HG03565 (cell line): Measurements from ENCODE around the gene CNOT11.
"Not testable (repeated sequence)": the region's sequence is repeated elsewhere in the genome, so short reads cannot be mapped to it uniquely, and the experiment has no call there.

Source experiments
- ATAC-seq: cut with Tn5 transposase; IDR thresholded peaks from one replicate; pipeline ENCODE4 v1.9.1; 2021; ENCODE audit warnings: mild to moderate bottlenecking, moderate library complexity; ENCODE audit not compliant: unreplicated experiment

Gene CNOT11

DNA sequence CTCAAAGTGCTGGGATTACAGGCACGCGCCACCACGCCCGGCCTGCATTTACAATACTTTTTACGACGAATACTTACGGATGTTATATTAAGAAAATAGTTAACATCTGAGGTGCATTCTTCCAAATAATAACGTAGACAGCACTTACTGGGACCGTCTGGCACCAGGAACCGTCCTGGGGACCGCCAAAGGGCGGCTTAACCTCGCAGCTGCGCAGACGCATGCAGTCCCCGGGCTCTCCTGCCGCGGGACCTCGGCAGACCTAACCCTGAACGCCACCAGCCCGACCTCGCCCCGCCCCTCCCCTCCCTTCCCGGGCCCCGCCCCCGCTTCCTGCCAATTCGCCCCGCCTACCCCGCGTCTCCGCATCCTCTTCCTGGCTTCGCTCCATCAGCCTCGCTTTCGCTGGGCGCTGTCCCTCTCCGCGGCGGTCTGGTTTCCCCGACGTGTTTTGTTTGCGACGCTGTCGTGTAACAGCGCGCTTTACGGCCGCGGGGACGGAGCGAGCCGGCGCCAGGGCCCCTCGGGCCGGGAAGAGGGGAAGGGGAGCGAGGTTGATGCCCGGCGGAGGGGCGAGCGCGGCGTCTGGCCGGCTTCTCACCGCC is at the start of gene CNOT11:
CNOT11 (plus strand) TSS at position 479 of the 605 bp plus-strand sequence; CDS start at position 558, 79 bp downstream.
- peak; percentile 72 for ATAC-seq

GRCh38 chr2:101204400-101205115 is 48.1 kb upstream of the CNOT11 start:
- no peak for ATAC-seq

DNA sequence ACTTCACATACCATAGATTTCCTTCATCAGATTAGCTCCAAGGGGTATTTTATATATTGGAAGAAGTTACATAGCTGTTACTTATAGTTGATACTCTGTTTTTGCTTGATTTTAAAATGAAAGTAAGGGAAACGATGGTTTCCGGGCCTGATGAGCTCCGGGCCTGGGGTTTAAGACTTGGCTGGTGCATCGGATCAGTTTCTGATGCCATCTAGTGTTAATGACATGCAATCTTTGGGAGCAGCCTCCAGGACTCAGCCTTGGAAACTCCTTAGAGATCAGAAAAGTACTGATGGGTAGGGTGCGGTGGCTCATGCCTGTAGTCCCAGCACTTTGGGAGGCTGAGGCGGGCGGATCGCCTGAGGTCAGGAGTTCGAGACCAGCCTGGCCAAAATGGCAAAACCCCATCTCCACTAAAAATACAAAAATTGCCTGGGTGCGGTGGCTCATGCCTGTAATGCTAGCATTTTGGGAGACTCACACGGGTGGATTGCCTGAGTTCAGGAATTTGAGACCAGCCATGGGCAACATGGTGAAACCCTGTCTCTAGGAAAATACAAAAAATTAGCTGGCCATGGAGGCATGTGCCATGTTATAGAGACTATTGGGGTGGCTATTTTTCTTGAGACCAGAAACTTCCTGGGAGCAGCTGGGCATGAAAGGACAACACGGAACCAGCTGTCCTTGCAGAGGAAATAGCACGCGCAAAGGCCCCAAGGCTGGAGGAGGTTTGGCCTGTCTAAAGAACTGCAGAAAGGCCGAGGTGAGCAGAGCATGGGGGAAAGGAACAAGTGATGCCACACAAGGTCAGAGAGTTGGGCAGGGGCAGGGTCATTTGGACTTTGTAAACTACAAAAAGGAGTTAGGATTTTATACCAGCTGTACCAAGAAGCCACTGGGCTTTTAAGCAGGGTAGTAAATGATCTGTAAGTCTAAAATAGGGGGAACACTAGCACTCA is 46.9 kb upstream of the CNOT11 start:
- ATAC-seq = no peak

- ATAC-seq = no peak
Measured at GRCh38 chr2:101208830-101209229, 43.9 kb upstream of the CNOT11 start.

GRCh38 chr2:101219246-101219645 is 33.4 kb upstream of the CNOT11 start:
- ATAC-seq = no peak

DNA sequence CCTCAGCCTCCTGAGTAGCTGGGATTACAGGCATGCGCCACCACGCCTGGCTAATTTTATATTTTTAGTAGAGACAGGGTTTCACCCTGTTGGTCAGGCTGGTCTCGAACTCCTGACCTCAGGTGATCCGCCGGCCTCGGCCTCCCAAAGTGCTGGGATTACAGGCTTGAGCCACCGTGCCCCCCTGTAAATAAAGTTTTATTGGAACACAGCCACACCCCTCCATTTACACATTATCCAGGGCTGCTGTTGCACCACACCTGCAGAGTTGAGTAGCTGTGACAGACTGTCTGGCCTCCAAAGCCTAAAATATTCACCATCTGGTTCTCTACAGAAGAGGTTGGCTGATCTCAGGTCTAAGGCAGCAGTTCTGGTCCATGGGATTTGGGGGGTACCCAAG is 32.6 kb upstream of the CNOT11 start:
- not testable (repeated sequence) for ATAC-seq

GRCh38 chr2:101223814-101224231 is 28.9 kb upstream of the CNOT11 start:
- peak; percentile 97 for ATAC-seq

- no peak for ATAC-seq
Measured at GRCh38 chr2:101230541-101231001, 22.1 kb upstream of the CNOT11 start.

DNA sequence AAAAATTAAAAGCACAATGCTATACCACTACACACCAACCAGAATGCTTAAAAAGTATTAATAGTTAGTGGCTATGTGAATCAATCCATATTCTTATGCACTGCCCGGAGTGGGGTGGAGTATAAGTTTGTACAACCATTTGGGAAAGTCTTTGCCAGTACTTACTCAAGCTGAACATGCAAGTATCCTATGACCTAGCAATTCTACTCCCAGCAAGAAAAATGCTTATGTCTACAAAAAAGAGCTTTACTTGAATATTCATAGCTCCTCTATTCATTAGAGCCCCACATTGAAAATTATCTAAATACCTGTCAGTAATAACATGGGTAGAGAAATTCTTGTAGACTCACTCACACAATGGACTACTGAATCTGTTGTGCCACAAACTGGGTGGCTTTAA is 21.4 kb upstream of the CNOT11 start:
- no peak for ATAC-seq

DNA sequence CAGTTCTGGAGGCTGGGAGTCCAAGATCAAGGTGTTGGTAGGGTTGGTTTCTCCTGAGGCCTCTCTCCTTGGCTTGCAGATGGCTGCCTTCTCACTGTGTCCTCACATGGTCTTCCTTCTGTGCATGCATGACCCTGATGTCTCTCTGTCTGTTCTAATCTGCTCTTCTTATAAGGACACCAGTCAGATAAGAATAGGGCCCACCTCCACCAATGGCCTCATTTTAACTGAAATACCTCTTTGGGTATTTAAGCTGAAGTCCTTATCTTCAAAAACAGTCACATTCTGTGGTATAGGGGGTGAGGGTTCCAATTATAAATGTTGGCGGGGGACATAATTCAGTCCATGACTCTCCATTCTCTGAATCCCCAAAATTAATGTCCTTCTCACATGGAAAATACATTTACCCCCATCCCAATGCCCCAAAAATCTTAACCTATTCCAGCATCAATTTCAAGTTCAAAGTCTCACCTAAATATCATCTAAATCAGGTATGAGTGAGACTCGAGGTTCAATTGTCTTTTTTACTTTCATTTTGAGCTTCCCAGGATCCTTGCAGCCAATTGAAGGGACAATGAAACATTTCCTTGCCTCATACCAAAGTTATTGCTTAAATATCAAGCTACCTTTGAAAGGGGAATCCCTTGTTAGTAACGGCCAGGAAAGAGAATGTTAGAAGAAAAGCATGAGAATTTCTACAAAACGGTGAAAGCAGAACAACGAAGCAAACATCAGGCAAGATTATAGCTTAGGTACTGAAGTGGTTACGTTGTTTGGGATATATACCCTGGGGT is 20.6 kb upstream of the CNOT11 start:
- no peak for ATAC-seq

- no peak for ATAC-seq
Measured at GRCh38 chr2:101232770-101233169, 19.9 kb upstream of the CNOT11 start.

- ATAC-seq = no peak
Measured at GRCh38 chr2:101234169-101234938, 18.3 kb upstream of the CNOT11 start.

DNA sequence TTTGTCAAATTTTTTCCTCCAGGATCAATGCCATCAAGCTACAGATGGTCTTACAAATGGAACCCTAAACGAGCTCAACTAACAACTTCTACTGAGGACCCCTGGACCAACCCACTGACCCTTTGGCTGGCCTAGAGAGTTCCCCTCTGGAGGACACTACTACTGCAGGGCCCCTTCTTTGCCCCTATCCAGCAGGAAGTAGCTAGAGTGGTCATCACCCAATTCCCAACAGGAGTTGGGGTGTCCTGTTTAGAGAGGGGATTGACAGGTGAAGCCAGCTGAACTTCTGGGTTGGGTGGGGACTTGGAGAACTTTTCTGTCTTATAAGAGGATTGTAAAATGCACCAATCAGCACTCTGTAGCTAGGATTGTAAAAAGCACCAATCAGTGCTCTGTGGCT is 16.7 kb upstream of the CNOT11 start:
- ATAC-seq = not testable (repeated sequence)

DNA sequence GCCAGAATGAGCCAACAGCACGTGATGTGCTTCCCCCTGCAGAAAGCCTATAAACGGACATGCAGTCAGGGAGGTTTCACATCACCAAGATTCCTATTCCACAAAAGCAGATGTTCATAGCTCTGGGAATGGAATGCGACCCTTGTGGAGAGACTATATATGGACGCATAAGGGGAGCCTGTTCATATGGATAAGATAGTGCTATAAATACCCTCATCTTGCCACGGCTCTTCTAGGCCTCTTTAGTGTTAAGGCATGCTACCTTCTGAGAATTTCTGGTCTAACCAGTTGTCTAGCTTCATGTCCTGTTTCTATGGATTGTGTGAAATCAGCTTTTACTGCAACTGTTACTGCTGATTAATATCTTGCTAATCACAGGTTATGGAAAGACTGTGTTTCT is 14.7 kb upstream of the CNOT11 start:
- ATAC-seq = not testable (repeated sequence)

GRCh38 chr2:101238930-101239759 is 13.5 kb upstream of the CNOT11 start:
- ATAC-seq = no peak

- ATAC-seq = not testable (repeated sequence)
Measured at GRCh38 chr2:101239760-101240118, 12.9 kb upstream of the CNOT11 start.

GRCh38 chr2:101240694-101241093 is 12.0 kb upstream of the CNOT11 start:
- ATAC-seq = not testable (repeated sequence)

DNA sequence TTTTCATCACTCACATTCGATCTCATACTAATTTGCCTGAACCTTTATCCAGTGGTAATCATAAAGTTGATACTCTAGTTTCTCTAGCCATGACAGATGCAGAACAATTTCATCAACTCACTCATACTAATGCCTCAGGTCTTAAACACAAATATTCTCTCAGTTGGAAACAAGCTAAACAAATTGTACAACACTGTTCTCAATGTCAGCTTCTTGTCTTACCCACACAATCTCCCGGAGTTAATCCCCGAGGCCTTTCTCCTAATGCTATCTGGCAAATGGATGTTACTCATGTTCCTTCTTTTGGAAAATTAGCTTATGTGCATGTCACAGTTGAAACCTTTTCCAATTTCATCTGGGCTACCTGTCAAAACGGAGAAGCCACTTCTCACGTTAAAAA is 11.5 kb upstream of the CNOT11 start:
- ATAC-seq = no peak

DNA sequence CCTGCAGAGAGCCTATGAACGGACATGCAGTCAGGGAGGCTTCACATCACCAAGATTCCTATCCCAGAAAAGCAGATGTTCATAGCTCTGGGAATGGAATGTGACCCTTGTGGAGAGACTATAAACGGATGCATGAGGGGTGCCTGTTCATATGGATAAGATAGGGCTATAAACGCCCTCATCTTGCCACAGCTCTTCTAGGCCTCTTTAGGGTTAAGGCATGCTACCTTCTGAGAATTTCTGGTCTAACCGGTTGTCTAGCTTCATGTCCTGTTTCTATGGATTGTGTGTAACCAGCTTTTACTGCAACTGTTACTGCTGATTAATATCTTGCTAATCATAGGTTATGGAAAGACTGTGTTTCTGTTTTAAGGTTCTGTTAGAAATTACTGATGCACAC is 8.3 kb upstream of the CNOT11 start:
- ATAC-seq = not testable (repeated sequence)
